HEK293 (cell line): ENCODE results near the gene OTUB1.

ENCODE experiments used
- BCL11A ChIP-seq: fragments of 450-650 bp; formaldehyde crosslinking; IDR thresholded peaks from 2 replicates; pipeline ENCODE4 v1.5.1; 2016; ENCODE audit warnings: low read depth, missing biosample characterization, missing genetic modification characterization
- CTCF ChIP-seq: fragments of 450-650 bp; formaldehyde crosslinking; IDR thresholded peaks from 2 replicates; pipeline ENCODE4 v1.5.1; 2016; ENCODE audit warnings: missing biosample characterization, missing genetic modification characterization
- PRDM6 ChIP-seq: fragments of 450-650 bp; formaldehyde crosslinking; IDR thresholded peaks from 2 replicates; pipeline ENCODE4 v1.5.1; 2017; ENCODE audit warnings: missing biosample characterization, missing genetic modification characterization
- REST ChIP-seq: fragments of 450-650 bp; formaldehyde crosslinking; IDR thresholded peaks from 2 replicates; pipeline ENCODE4 v1.5.1; 2016; ENCODE audit warnings: missing biosample characterization, missing genetic modification characterization
- YY1 ChIP-seq: fragments of 450-650 bp; formaldehyde crosslinking; IDR thresholded peaks from 2 replicates; pipeline ENCODE4 v1.5.1; 2018; ENCODE audit warnings: missing biosample characterization, missing genetic modification characterization
- ZBTB20 ChIP-seq: fragments of 450-650 bp; formaldehyde crosslinking; IDR thresholded peaks from 2 replicates; pipeline ENCODE4 v1.5.1; 2016; ENCODE audit warnings: missing biosample characterization, missing genetic modification characterization
- ZBTB21 ChIP-seq: fragments of 450-650 bp; formaldehyde crosslinking; IDR thresholded peaks from 2 replicates; pipeline ENCODE4 v1.5.1; 2017; ENCODE audit warnings: missing biosample characterization, missing genetic modification characterization
- ZFP69B ChIP-seq: fragments of 450-650 bp; formaldehyde crosslinking; IDR thresholded peaks from 2 replicates; pipeline ENCODE4 v1.5.1; 2016; ENCODE audit warnings: missing biosample characterization, missing genetic modification characterization
- ZNF10 ChIP-seq: fragments of 450-650 bp; formaldehyde crosslinking; IDR thresholded peaks from 2 replicates; pipeline ENCODE4 v1.5.1; 2017; ENCODE audit warnings: missing biosample characterization, missing genetic modification characterization
- ZNF138 ChIP-seq: fragments of 450-650 bp; formaldehyde crosslinking; IDR thresholded peaks from 2 replicates; pipeline ENCODE4 v1.5.1; 2016; ENCODE audit warnings: missing biosample characterization, missing genetic modification characterization, borderline replicate concordance
- ZNF335 ChIP-seq: fragments of 450-650 bp; formaldehyde crosslinking; conservative IDR thresholded peaks from 2 replicates; pipeline ENCODE4 v1.5.1; 2016; ENCODE audit warnings: missing biosample characterization, missing genetic modification characterization
- ZNF639 ChIP-seq: fragments of 450-650 bp; formaldehyde crosslinking; IDR thresholded peaks from 2 replicates; pipeline ENCODE4 v1.5.1; 2016; ENCODE audit warnings: missing biosample characterization, missing genetic modification characterization
- ZNF768 ChIP-seq: fragments of 450-650 bp; formaldehyde crosslinking; IDR thresholded peaks from 2 replicates; pipeline ENCODE4 v1.5.1; 2018; ENCODE audit warnings: missing biosample characterization, mild to moderate bottlenecking, missing genetic modification characterization

- TF ChIP-seq CTCF (0 out of 2 replicates have a peak, but pooled peaks have one; percentile 36), ZNF138 (tag by site-specific recombination) (no peak), ZFP69B (no peak), ZNF335 (tag by site-specific recombination) (no peak), BCL11A (no peak), ZNF10 (tag by site-specific recombination) (no peak), ZNF768 (tag by site-specific recombination) (no peak), REST (tag by site-specific recombination) (no peak), PRDM6 (tag by site-specific recombination) (no peak), ZNF639 (tag by site-specific recombination) (no peak), ZBTB21 (tag by site-specific recombination) (no peak), YY1 (tag by site-specific recombination) (no peak), ZBTB20 (tag by site-specific recombination) (no peak)
Measured at GRCh38 chr11:64007160-64007628, 21.0 kb downstream of the OTUB1 start.
